H9 (cell line): Measurements from ENCODE around the gene ASIC4. TPM values are rescaled to one million over a fixed set of nuclear protein-coding genes. Genes with fewer than 3 reads are reported as not detected.

Source experiments
- DNase-seq: peaks from one replicate; pipeline ENCODE4 v3.0.0-alpha.2; 2017
- H2AFZ ChIP-seq: one replicate; pipeline ENCODE4 v1.6.1; 2013; ENCODE audit warnings: mild to moderate bottlenecking, low read length, control low read depth, moderate library complexity
- H2AK5ac ChIP-seq: 2 replicates; pipeline ENCODE4 v1.6.1; 2013; ENCODE audit warnings: low read length, control low read depth, mixed read lengths; ENCODE audit not compliant: insufficient read length
- H2BK120ac ChIP-seq: one replicate; pipeline ENCODE4 v1.6.1; 2013; ENCODE audit warnings: low read depth, mild to moderate bottlenecking, low read length, control low read depth, inconsistent platforms; ENCODE audit not compliant: poor library complexity, severe bottlenecking
- H2BK12ac ChIP-seq: 2 replicates; pipeline ENCODE4 v1.6.1; 2013; ENCODE audit warnings: low read length, control low read depth, mixed read lengths, low read depth; ENCODE audit not compliant: insufficient read length
- H2BK15ac ChIP-seq: 2 replicates; pipeline ENCODE4 v1.6.1; 2013; ENCODE audit warnings: low read depth, low read length, control low read depth
- H2BK20ac ChIP-seq: one replicate; pipeline ENCODE4 v1.6.1; 2013; ENCODE audit warnings: low read depth, mild to moderate bottlenecking, low read length, control low read depth, inconsistent platforms; ENCODE audit not compliant: poor library complexity, severe bottlenecking
- H2BK5ac ChIP-seq: 2 replicates; pipeline ENCODE4 v1.6.1; 2013; ENCODE audit warnings: low read length, control low read depth, mixed read lengths; ENCODE audit not compliant: insufficient read length
- H3K14ac ChIP-seq: 2 replicates; pipeline ENCODE4 v1.6.1; 2013; ENCODE audit warnings: low read length, control low read depth; ENCODE audit not compliant: insufficient read depth
- H3K18ac ChIP-seq: 2 replicates; pipeline ENCODE4 v1.6.1; 2013; ENCODE audit warnings: low read depth, mild to moderate bottlenecking, mixed read lengths, low read length, control low read depth; ENCODE audit not compliant: insufficient read length
- H3K23ac ChIP-seq: 2 replicates; pipeline ENCODE4 v1.6.1; 2013; ENCODE audit warnings: low read length, control low read depth, mixed read lengths, low read depth; ENCODE audit not compliant: insufficient read length
- H3K23me2 ChIP-seq: 2 replicates; pipeline ENCODE4 v1.6.1; 2013; ENCODE audit warnings: low read depth, mild to moderate bottlenecking, mixed read lengths, low read length, control low read depth; ENCODE audit not compliant: insufficient read length, poor library complexity, severe bottlenecking
- H3K27ac ChIP-seq: 2 replicates; pipeline ENCODE4 v1.5.1; 2013; ENCODE audit warnings: low read length, control low read depth, mixed read lengths, low read depth; ENCODE audit not compliant: insufficient read length
- H3K27me3 ChIP-seq: 2 replicates; pipeline ENCODE4 v1.6.1; 2013; ENCODE audit warnings: low read length, control low read depth, inconsistent platforms; ENCODE audit not compliant: insufficient read depth
- H3K4ac ChIP-seq: 2 replicates; pipeline ENCODE4 v1.6.1; 2013; ENCODE audit warnings: low read depth, mild to moderate bottlenecking, control low read depth, inconsistent platforms, low read length, moderate library complexity
- H3K4me1 ChIP-seq: 2 replicates; pipeline ENCODE4 v1.6.1; 2013; ENCODE audit warnings: low read length, control low read depth, inconsistent platforms; ENCODE audit not compliant: insufficient read depth
- H3K4me2 ChIP-seq: 2 replicates; pipeline ENCODE4 v1.6.1; 2013; ENCODE audit warnings: low read length, control low read depth, mixed read lengths; ENCODE audit not compliant: insufficient read length, insufficient read depth
- H3K56ac ChIP-seq: 2 replicates; pipeline ENCODE4 v1.6.1; 2013; ENCODE audit warnings: low read depth, mild to moderate bottlenecking, mixed read lengths, low read length, control low read depth; ENCODE audit not compliant: insufficient read length
- H3K79me1 ChIP-seq: 2 replicates; pipeline ENCODE4 v1.6.1; 2013; ENCODE audit warnings: low read depth, mild to moderate bottlenecking, moderate library complexity, low read length, control low read depth, inconsistent platforms; ENCODE audit not compliant: insufficient read depth, poor library complexity, severe bottlenecking
- H3K79me2 ChIP-seq: 2 replicates; pipeline ENCODE4 v1.6.1; 2013; ENCODE audit warnings: low read length, control low read depth, inconsistent platforms; ENCODE audit not compliant: insufficient read depth
- H3K9ac ChIP-seq: 2 replicates; pipeline ENCODE4 v1.6.1; 2013; ENCODE audit warnings: low read length, control low read depth, mixed read lengths; ENCODE audit not compliant: insufficient read length; ENCODE audit errors: extremely low read depth
- H3K9me3 ChIP-seq: one replicate; pipeline ENCODE4 v1.6.1; 2013; ENCODE audit warnings: low read depth, low read length, inconsistent platforms; ENCODE audit not compliant: control insufficient read depth
- H3T11ph ChIP-seq: one replicate; pipeline ENCODE4 v1.6.1; 2013; ENCODE audit warnings: mild to moderate bottlenecking, low read length, control low read depth, inconsistent platforms
- H4K20me1 ChIP-seq: one replicate; pipeline ENCODE4 v1.6.1; 2013; ENCODE audit not compliant: control insufficient read depth, insufficient read length, insufficient read depth
- H4K5ac ChIP-seq: 2 replicates; pipeline ENCODE4 v1.6.1; 2013; ENCODE audit warnings: low read depth, mild to moderate bottlenecking, mixed read lengths, low read length, control low read depth; ENCODE audit not compliant: insufficient read length
- H4K8ac ChIP-seq: replicated peaks from 2 replicates; pipeline ENCODE4 v1.6.1; 2013; ENCODE audit warnings: low read length, control low read depth, mixed read lengths, low read depth; ENCODE audit not compliant: insufficient read length
- H4K91ac ChIP-seq: 2 replicates; pipeline ENCODE4 v1.6.1; 2013; ENCODE audit warnings: low read depth, mild to moderate bottlenecking, moderate library complexity, mixed read lengths, low read length, control low read depth; ENCODE audit not compliant: insufficient read length
- H3K27ac Mint-ChIP-seq, 3 experiments: 2 replicates in 2 of 3; 3 replicates in 1 of 3; pipeline ENCODE4 v1.8.0; 2020 to 2021; ENCODE audit warnings: mixed read lengths in 3 of 3, mild to moderate bottlenecking in 1 of 3, moderate library complexity in 1 of 3
- H3K27me3 Mint-ChIP-seq: 2 replicates; pipeline ENCODE4 v1.8.0; 2021; ENCODE audit warnings: low read depth, mild to moderate bottlenecking, moderate library complexity, mixed read lengths
- H3K36me3 Mint-ChIP-seq, 3 experiments: 2 replicates in 2 of 3; 3 replicates in 1 of 3; pipeline ENCODE4 v1.8.0; 2020 to 2021; ENCODE audit warnings: low read depth in 3 of 3, mixed read lengths in 3 of 3; ENCODE audit not compliant: insufficient read depth in 1 of 3
- H3K4me1 Mint-ChIP-seq, 2 experiments: 2 replicates each; pipeline ENCODE4 v1.8.0; 2020; ENCODE audit warnings: mixed read lengths in 2 of 2
- H3K4me3 Mint-ChIP-seq, 2 experiments: 2 replicates in 1 of 2; 3 replicates in 1 of 2; pipeline ENCODE4 v1.8.0; 2020 to 2021; ENCODE audit warnings: mild to moderate bottlenecking in 2 of 2, mixed read lengths in 2 of 2, moderate library complexity in 1 of 2
- H3K9me3 Mint-ChIP-seq, 2 experiments: 2 replicates in 1 of 2; 3 replicates in 1 of 2; pipeline ENCODE4 v1.8.0; 2020; ENCODE audit warnings: mild to moderate bottlenecking in 2 of 2, mixed read lengths in 2 of 2, moderate library complexity in 1 of 2
- WGBS: extraction: QIAGEN DNeasy Blood & Tissue Kit; methylation state at CpG from one replicate; pipeline ENCODE4 v1.1.7; 2013; ENCODE audit warnings: missing lambda C conversion rate, low lambda C conversion rate, mixed read lengths; ENCODE audit not compliant: insufficient read length; ENCODE audit errors: extremely low coverage; 5-methylcytosine and 5-hydroxymethylcytosine counted together
- total RNA-seq: library from RNA; stranded (reverse); gene quantifications from 2 replicates; pipeline ENCODE4 v1.2.1, GENCODE V29; 2021
- TF ChIP-seq, protein P1 (sequence below): fragments of 200-600 bp; sonication (generic); conservative IDR thresholded peaks from 3 replicates; pipeline ENCODE4 v1.8.0; 2021; ENCODE audit warnings: antibody characterized with exemption, mild to moderate bottlenecking

ASIC4 gene
- total RNA-seq, 1 experiment from 2014 or later, result 0.37 TPM

DNA sequence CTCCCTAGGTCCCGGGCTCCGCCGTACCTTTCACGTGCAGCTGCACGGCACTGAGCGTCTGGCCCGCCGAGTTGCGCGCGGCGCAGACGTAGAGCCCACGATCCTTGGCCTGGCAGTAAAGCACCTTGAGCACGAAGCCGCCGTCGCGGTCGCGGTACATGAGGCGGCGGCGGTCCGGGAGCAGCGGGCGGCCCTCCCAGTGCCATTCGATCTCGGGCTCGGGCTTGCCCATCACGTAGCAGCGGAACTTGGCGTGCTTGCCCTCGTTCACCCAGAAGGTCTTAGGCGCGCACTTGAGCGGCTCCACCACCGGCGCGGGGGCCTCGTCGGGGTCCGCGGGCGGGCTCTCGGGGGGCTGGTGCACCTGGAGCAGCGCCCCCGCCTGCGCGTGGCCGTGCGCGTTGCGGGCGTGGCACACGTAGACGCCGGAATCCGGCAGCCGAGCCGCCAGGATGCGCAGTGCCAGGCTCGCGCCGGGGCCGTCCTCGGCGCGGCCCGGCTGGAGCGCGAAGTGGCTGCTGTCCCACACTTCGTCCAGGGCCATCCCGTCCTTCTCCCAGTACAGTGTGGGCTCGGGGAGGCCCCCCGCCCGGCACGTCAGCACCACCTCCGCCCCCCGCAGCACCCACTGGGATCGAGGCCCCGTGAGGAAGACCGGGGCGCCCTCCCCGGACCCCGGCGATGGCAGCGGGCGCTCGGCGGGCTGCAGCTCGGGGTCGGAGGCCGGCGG, 56.1 kb downstream of the ASIC4 start:
- Histone ChIP-seq H3T11ph (no peak overlapping the region), H3K79me2 (no peaks in the 10 kb centered on the region), H3K56ac (no peak overlapping the region), H3K9ac (peak overlapping the region; percentile 39), H3K4ac (no peak overlapping the region), H4K20me1 (no peaks in the 10 kb centered on the region), H3K23me2 (peaks cover 7% of the 10 kb centered on the region), H2BK15ac (no peak overlapping the region), H2AK5ac (no peak overlapping the region), H4K91ac (no peak overlapping the region), H3K18ac (no peak overlapping the region), H3K4me2 (peak overlapping the region; percentile 33), H3K4me1 (peaks cover 2% of the 10 kb centered on the region; the same call in 1 of the 2 replicates), H3K9me3 (no peaks in the 10 kb centered on the region), H3K79me1 (no peaks in the 10 kb centered on the region), H3K27ac (no peak overlapping the region), H2BK12ac (no peak overlapping the region), H2BK120ac (no peak overlapping the region), H2AFZ (no peak overlapping the region), H3K23ac (no peak overlapping the region), H3K14ac (peak overlapping the region; percentile 37), H2BK5ac (no peak overlapping the region), H2BK20ac (no peak overlapping the region), H3K27me3 (no peaks in the 10 kb centered on the region; the same call in 1 of the 2 replicates), H4K8ac (no peak overlapping the region), H4K5ac (no peak overlapping the region)
- peaks cover 43 to 54% of the 10 kb centered on the region in 2 experiments for H3K4me1 Mint-ChIP-seq
- DNase-seq, result no peak
- H3K4me3 Mint-ChIP-seq, result peak overlapping the region; percentile 69 to 83
- WGBS, result no CpG with 5 or more reads among the region's 95 CpGs
- TF ChIP-seq, protein P1, sequence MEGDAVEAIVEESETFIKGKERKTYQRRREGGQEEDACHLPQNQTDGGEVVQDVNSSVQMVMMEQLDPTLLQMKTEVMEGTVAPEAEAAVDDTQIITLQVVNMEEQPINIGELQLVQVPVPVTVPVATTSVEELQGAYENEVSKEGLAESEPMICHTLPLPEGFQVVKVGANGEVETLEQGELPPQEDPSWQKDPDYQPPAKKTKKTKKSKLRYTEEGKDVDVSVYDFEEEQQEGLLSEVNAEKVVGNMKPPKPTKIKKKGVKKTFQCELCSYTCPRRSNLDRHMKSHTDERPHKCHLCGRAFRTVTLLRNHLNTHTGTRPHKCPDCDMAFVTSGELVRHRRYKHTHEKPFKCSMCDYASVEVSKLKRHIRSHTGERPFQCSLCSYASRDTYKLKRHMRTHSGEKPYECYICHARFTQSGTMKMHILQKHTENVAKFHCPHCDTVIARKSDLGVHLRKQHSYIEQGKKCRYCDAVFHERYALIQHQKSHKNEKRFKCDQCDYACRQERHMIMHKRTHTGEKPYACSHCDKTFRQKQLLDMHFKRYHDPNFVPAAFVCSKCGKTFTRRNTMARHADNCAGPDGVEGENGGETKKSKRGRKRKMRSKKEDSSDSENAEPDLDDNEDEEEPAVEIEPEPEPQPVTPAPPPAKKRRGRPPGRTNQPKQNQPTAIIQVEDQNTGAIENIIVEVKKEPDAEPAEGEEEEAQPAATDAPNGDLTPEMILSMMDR, result no peak
- H3K9me3 Mint-ChIP-seq, result no peaks in the 10 kb centered on the region; a peak in 1 of 5 replicates
- no peak overlapping the region for H3K27ac Mint-ChIP-seq
- H3K36me3 Mint-ChIP-seq, result peaks cover 32 to 40% (median 40%) of the 10 kb centered on the region in 3 experiments
- H3K27me3 Mint-ChIP-seq, result peaks cover 15% of the 10 kb centered on the region
